Measurements from ENCODE around the gene PIEZO2. TPM values are rescaled to one million over a fixed set of nuclear protein-coding genes. Genes with fewer than 3 reads are reported as not detected.
"Not testable (repeated sequence)": the region's sequence is repeated elsewhere in the genome, so short reads cannot be mapped to it uniquely, and the experiment has no call there.

PIEZO2 gene
- total RNA-seq, 1 experiment from 2014 or later = 0.57 TPM

DNA sequence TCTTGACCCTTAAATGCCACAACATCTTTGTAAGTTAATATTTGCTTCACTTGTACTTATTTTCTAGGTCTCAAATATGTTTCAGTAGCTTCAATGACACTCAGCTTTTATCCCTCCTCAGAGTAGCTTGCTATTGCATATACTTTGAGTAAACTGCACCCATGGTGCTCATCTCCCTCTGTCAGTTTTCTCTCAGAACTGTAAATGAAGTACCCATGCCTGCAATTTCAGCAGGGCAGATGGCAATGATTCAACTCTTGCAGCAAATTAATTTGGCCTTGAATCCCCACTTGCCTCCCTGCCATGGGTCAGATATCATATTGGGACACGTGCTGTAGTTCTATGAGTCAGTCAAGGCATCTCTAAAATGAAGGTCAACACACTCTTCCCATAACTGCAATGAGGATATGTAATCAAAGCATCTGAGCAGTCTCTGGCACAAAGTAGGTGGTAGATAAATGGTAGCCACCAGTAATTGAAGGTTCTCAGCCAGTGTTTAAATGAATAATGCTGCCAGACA is 225.8 kb downstream of the PIEZO2 start:
- Histone ChIP-seq H3K4me3 (ENCODE audit: low read depth in 2 of 2, low read length in 2 of 2) (no peak overlapping the region), H3K27ac (ENCODE audit: low read length) (no peak overlapping the region), H3K9me3 (ENCODE audit: control insufficient read depth, insufficient read depth, low read depth, low read length) (no peaks in the 10 kb centered on the region), H3K27me3 (ENCODE audit: control insufficient read depth, insufficient read depth, low read length) (no peaks in the 10 kb centered on the region), H3K4me1 (ENCODE audit: control insufficient read depth, insufficient read depth, low read length) (no peaks in the 10 kb centered on the region), H3K36me3 (ENCODE audit: control insufficient read depth, insufficient read depth, low read length) (no peaks in the 10 kb centered on the region)
- POLR2A ChIA-PET = no interaction called here
- TF ChIP-seq SIN3A (IDR thresholded peaks at IDR 0.05; ENCODE audit: borderline replicate concordance, insufficient read depth, low read depth, low read length) = no peak
- TF ChIP-seq POLR2AphosphoS5 (IDR thresholded peaks at IDR 0.05; ENCODE audit: low read depth, low read length) = no peak
- TF ChIP-seq, protein P1, sequence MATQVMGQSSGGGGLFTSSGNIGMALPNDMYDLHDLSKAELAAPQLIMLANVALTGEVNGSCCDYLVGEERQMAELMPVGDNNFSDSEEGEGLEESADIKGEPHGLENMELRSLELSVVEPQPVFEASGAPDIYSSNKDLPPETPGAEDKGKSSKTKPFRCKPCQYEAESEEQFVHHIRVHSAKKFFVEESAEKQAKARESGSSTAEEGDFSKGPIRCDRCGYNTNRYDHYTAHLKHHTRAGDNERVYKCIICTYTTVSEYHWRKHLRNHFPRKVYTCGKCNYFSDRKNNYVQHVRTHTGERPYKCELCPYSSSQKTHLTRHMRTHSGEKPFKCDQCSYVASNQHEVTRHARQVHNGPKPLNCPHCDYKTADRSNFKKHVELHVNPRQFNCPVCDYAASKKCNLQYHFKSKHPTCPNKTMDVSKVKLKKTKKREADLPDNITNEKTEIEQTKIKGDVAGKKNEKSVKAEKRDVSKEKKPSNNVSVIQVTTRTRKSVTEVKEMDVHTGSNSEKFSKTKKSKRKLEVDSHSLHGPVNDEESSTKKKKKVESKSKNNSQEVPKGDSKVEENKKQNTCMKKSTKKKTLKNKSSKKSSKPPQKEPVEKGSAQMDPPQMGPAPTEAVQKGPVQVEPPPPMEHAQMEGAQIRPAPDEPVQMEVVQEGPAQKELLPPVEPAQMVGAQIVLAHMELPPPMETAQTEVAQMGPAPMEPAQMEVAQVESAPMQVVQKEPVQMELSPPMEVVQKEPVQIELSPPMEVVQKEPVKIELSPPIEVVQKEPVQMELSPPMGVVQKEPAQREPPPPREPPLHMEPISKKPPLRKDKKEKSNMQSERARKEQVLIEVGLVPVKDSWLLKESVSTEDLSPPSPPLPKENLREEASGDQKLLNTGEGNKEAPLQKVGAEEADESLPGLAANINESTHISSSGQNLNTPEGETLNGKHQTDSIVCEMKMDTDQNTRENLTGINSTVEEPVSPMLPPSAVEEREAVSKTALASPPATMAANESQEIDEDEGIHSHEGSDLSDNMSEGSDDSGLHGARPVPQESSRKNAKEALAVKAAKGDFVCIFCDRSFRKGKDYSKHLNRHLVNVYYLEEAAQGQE (IDR thresholded peaks at IDR 0.05; ENCODE audit: insufficient read depth in 1 of 2, low read depth in 2 of 2, low read length in 1 of 2) = no peak
- TF ChIP-seq, protein P2, sequence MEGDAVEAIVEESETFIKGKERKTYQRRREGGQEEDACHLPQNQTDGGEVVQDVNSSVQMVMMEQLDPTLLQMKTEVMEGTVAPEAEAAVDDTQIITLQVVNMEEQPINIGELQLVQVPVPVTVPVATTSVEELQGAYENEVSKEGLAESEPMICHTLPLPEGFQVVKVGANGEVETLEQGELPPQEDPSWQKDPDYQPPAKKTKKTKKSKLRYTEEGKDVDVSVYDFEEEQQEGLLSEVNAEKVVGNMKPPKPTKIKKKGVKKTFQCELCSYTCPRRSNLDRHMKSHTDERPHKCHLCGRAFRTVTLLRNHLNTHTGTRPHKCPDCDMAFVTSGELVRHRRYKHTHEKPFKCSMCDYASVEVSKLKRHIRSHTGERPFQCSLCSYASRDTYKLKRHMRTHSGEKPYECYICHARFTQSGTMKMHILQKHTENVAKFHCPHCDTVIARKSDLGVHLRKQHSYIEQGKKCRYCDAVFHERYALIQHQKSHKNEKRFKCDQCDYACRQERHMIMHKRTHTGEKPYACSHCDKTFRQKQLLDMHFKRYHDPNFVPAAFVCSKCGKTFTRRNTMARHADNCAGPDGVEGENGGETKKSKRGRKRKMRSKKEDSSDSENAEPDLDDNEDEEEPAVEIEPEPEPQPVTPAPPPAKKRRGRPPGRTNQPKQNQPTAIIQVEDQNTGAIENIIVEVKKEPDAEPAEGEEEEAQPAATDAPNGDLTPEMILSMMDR (IDR thresholded peaks at IDR 0.05) = no peak
- no peak for TF ChIP-seq TCF7L2 (IDR thresholded peaks at IDR 0.05; ENCODE audit: low read depth, low read length)
- no peak for ATAC-seq
- intact Hi-C loops (cut with micrococcal nuclease; ENCODE audit: unreplicated experiment) (no loop called here), in situ Hi-C loops (cut with HindIII; ENCODE audit: low pct_unique_long_range_greater_than_20kb, low sequenced_read_pairs) (no loop called here)
- CTCF ChIA-PET = no interaction called here
- no peak for DNase-seq (ENCODE audit: low read depth, low spot score)
- no TSS peak for BruUV-seq (replicated peaks)

GRCh38 chr18:10923141-10923540 is 226.2 kb downstream of the PIEZO2 start:
- no peak for DNase-seq (ENCODE audit: low read depth, low spot score)
- BruUV-seq (replicated peaks) = no TSS peak
- TF ChIP-seq, protein P1 (IDR thresholded peaks at IDR 0.05; ENCODE audit: insufficient read depth in 1 of 2, low read depth in 2 of 2, low read length in 1 of 2) = no peak
- TF ChIP-seq POLR2AphosphoS5 (IDR thresholded peaks at IDR 0.05; ENCODE audit: low read depth, low read length) (no peak), TCF7L2 (IDR thresholded peaks at IDR 0.05; ENCODE audit: low read depth, low read length) (no peak)
- H3K4me3 ChIP-seq (ENCODE audit: low read depth in 2 of 2, low read length in 2 of 2) = no peak overlapping the region
- ATAC-seq = no peak
- no peak overlapping the region for H3K27ac ChIP-seq (ENCODE audit: low read length)
- CTCF ChIA-PET = no interaction called here
- POLR2A ChIA-PET = no interaction called here
- no peaks in the 10 kb centered on the region for H3K27me3 ChIP-seq (ENCODE audit: control insufficient read depth, insufficient read depth, low read length)
- H3K36me3 ChIP-seq (ENCODE audit: control insufficient read depth, insufficient read depth, low read length) = no peaks in the 10 kb centered on the region
- intact Hi-C loops (cut with micrococcal nuclease; ENCODE audit: unreplicated experiment) (no loop called here), in situ Hi-C loops (cut with HindIII; ENCODE audit: low pct_unique_long_range_greater_than_20kb, low sequenced_read_pairs) (no loop called here)
- H3K4me1 ChIP-seq (ENCODE audit: control insufficient read depth, insufficient read depth, low read length) = no peaks in the 10 kb centered on the region
- H3K9me3 ChIP-seq (ENCODE audit: control insufficient read depth, insufficient read depth, low read depth, low read length) = no peaks in the 10 kb centered on the region

DNA sequence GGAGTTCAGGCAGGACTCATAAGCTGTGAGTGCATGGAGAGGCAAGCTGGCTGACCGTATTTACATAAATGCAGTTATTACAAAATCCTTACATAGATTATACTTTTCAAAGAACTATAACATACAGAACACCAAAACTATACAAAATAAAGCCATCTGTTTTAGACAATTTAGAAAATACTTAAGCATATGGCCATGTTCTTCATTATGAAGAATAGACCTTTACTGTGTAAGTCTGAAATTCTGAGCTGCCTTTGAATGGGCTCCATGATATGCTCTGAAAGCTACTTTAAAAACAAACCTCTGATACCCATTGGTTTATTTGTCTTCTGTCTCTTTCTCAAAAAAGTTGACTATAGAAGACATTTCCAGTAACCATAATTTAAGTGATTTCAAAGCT is 226.7 kb downstream of the PIEZO2 start:
- H3K27ac ChIP-seq (ENCODE audit: low read length); intact Hi-C loops (cut with micrococcal nuclease; ENCODE audit: unreplicated experiment); H3K4me1 ChIP-seq (ENCODE audit: control insufficient read depth, insufficient read depth, low read length); H3K4me3 ChIP-seq (ENCODE audit: low read depth in 2 of 2, low read length in 2 of 2); in situ Hi-C loops (cut with HindIII; ENCODE audit: low pct_unique_long_range_greater_than_20kb, low sequenced_read_pairs); H3K9me3 ChIP-seq (ENCODE audit: control insufficient read depth, insufficient read depth, low read depth, low read length); DNase-seq (ENCODE audit: low read depth, low spot score); H3K36me3 ChIP-seq (ENCODE audit: control insufficient read depth, insufficient read depth, low read length); CTCF ChIA-PET; ATAC-seq; H3K27me3 ChIP-seq (ENCODE audit: control insufficient read depth, insufficient read depth, low read length); BruUV-seq (replicated peaks); POLR2A ChIA-PET: not testable (repeated sequence)

GRCh38 chr18:10920309-10920708 is 229.1 kb downstream of the PIEZO2 start:
- ATAC-seq; CTCF ChIA-PET; in situ Hi-C loops (cut with HindIII; ENCODE audit: low pct_unique_long_range_greater_than_20kb, low sequenced_read_pairs); intact Hi-C loops (cut with micrococcal nuclease; ENCODE audit: unreplicated experiment); POLR2A ChIA-PET; H3K4me3 ChIP-seq (ENCODE audit: low read depth in 2 of 2, low read length in 2 of 2); H3K9me3 ChIP-seq (ENCODE audit: control insufficient read depth, insufficient read depth, low read depth, low read length); BruUV-seq (replicated peaks); H3K27ac ChIP-seq (ENCODE audit: low read length); H3K4me1 ChIP-seq (ENCODE audit: control insufficient read depth, insufficient read depth, low read length); H3K36me3 ChIP-seq (ENCODE audit: control insufficient read depth, insufficient read depth, low read length); DNase-seq (ENCODE audit: low read depth, low spot score); H3K27me3 ChIP-seq (ENCODE audit: control insufficient read depth, insufficient read depth, low read length): not testable (repeated sequence)

All from Panc1 (cell line).